ENCODE results near the gene LLPH.

DNA sequence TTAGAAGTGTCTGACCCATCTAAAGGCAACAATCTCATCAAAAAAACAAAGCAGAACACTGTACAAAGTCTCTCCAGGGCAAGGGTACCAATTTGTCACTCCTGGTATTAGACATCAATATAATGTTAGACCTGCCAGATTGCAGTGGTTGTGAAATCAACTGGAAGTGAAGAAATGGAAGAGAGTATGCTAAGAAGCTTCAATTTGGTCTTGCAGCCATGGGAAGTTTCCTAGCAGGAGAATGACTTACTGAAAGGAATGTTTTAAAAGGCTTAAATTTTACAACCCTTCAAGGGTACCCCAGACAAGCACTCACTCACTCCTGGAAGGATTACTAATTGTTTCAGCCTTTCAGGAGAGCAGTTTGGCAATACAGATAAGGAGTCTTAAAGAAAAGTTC is 18.9 kb downstream of the LLPH start:
- TF ChIP-seq CTCF (IDR thresholded peaks at IDR 0.05) (no peak), POLR2A (IDR thresholded peaks at IDR 0.05) (no peak)
